Peyer's patch (tissue), 4 donors: Measurements from ENCODE around the gene ATF6. TPM values are rescaled to one million over a fixed set of nuclear protein-coding genes. Genes with fewer than 3 reads are reported as not detected.

Source experiments
- DNase-seq, 3 donors: peaks; one replicate each; pipeline ENCODE4 v3.0.0-alpha.2; 2017 to 2019
- H3K27ac ChIP-seq, 4 donors: fragments of 200-600 bp; sonication (generic); one replicate each; pipeline ENCODE4 v1.5.1; 2016 to 2019
- H3K27me3 ChIP-seq, 2 donors: fragments of 200-600 bp; sonication (generic); one replicate each; pipeline ENCODE4 v1.5.1; 2019
- H3K36me3 ChIP-seq, 3 donors: fragments of 200-600 bp; sonication (generic); one replicate each; pipeline ENCODE4 v1.5.1; 2016 to 2019
- H3K4me1 ChIP-seq, 4 donors: fragments of 200-600 bp; sonication (generic); one replicate each; pipeline ENCODE4 v1.5.1; 2016 to 2019
- H3K4me3 ChIP-seq, 4 donors: fragments of 200-600 bp; sonication (generic); 1 replicate in 3 of 4; 2 replicates in 1 of 4; pipeline ENCODE4 v1.5.1; 2016 to 2019; ENCODE audit warnings: mild to moderate bottlenecking in 1 of 4
- H3K9me3 ChIP-seq, 4 donors: fragments of 200-600 bp; sonication (generic); one replicate each; pipeline ENCODE4 v1.5.1; 2016 to 2019; ENCODE audit warnings: mild to moderate bottlenecking in 1 of 4
- CTCF ChIP-seq, 6 experiments: fragments of 450-650 bp in 4 of 6; fragments of 200-600 bp in 2 of 6; sonication (generic) in 1 of 6; IDR thresholded peaks; one replicate each; pipeline ENCODE4 v1.5.1; 2017 to 2019; ENCODE audit warnings: antibody characterized with exemption in 6 of 6, mild to moderate bottlenecking in 3 of 6, moderate library complexity in 1 of 6
- POLR2A ChIP-seq, 2 donors: fragments of 450-650 bp; IDR thresholded peaks; one replicate each; pipeline ENCODE4 v1.5.1; 2017; ENCODE audit warnings: antibody characterized with exemption in 2 of 2, mild to moderate bottlenecking in 2 of 2, moderate library complexity in 2 of 2
- total RNA-seq, 4 donors: library from RNA; depleted of rRNA; stranded (reverse); fragments of >200 nt; gene quantifications; one replicate each; pipeline ENCODE4 v1.1.0, GENCODE V29; 2016

ATF6 gene
- total RNA-seq, 4 donors from 2014 or later = 15.5 to 21.4 (median 20.8) TPM

GRCh38 chr1:161966067-161966466 is 199.9 kb downstream of the ATF6 start:
- no peak for DNase-seq
- Histone ChIP-seq H3K4me1 (peaks cover 0 to 11% (median 0%) of the 10 kb centered on the region in 4 donors), H3K27me3 (no peaks in the 10 kb centered on the region), H3K9me3 (no peaks in the 10 kb centered on the region), H3K27ac (no peak overlapping the region), H3K36me3 (peaks cover 0 to 3% (median 0%) of the 10 kb centered on the region in 3 donors), H3K4me3 (no peak overlapping the region)
- TF ChIP-seq CTCF (IDR thresholded peaks at IDR 0.05) = no peak
- TF ChIP-seq POLR2A (IDR thresholded peaks at IDR 0.05) = no peak

- H3K27me3 ChIP-seq = no peaks in the 10 kb centered on the region
- H3K9me3 ChIP-seq = no peaks in the 10 kb centered on the region
- TF ChIP-seq CTCF (IDR thresholded peaks at IDR 0.05) (no peak), POLR2A (IDR thresholded peaks at IDR 0.05) (no peak)
- no peak for DNase-seq
- H3K36me3 ChIP-seq = no peaks in the 10 kb centered on the region
- no peaks in the 10 kb centered on the region for H3K4me1 ChIP-seq
- H3K27ac ChIP-seq = no peak overlapping the region
- no peak overlapping the region for H3K4me3 ChIP-seq
Observed at GRCh38 chr1:161970036-161970435, 203.9 kb downstream of the ATF6 start.

GRCh38 chr1:161970633-161971032 is 204.5 kb downstream of the ATF6 start:
- H3K9me3 ChIP-seq = no peaks in the 10 kb centered on the region
- no peak for TF ChIP-seq POLR2A (IDR thresholded peaks at IDR 0.05)
- no peak for TF ChIP-seq CTCF (IDR thresholded peaks at IDR 0.05)
- DNase-seq = no peak
- no peaks in the 10 kb centered on the region for H3K27me3 ChIP-seq
- H3K4me3 ChIP-seq = no peak overlapping the region
- no peak overlapping the region for H3K27ac ChIP-seq
- H3K4me1 ChIP-seq = no peaks in the 10 kb centered on the region
- no peaks in the 10 kb centered on the region for H3K36me3 ChIP-seq

GRCh38 chr1:161972828-161973227 is 206.7 kb downstream of the ATF6 start:
- DNase-seq = no peak
- TF ChIP-seq POLR2A (IDR thresholded peaks at IDR 0.05) (no peak), CTCF (IDR thresholded peaks at IDR 0.05) (no peak)
- Histone ChIP-seq H3K9me3 (no peaks in the 10 kb centered on the region), H3K27me3 (no peaks in the 10 kb centered on the region), H3K27ac (no peak overlapping the region), H3K4me3 (no peak overlapping the region), H3K36me3 (no peaks in the 10 kb centered on the region), H3K4me1 (no peaks in the 10 kb centered on the region)

- Histone ChIP-seq H3K27ac (no peak overlapping the region), H3K27me3 (no peaks in the 10 kb centered on the region), H3K9me3 (no peaks in the 10 kb centered on the region), H3K4me1 (no peaks in the 10 kb centered on the region), H3K4me3 (no peak overlapping the region), H3K36me3 (no peaks in the 10 kb centered on the region)
- TF ChIP-seq POLR2A (IDR thresholded peaks at IDR 0.05) = no peak
- TF ChIP-seq CTCF (IDR thresholded peaks at IDR 0.05) = no peak
- DNase-seq = no peak
Observed at GRCh38 chr1:161973924-161974845, 208.1 kb downstream of the ATF6 start.
